Uterus (tissue), 4 donors: ENCODE results near the gene GRK5. TPM values are rescaled to one million over a fixed set of nuclear protein-coding genes. Genes with fewer than 3 reads are reported as not detected.

Source experiments
- DNase-seq, 2 donors: peaks; one replicate each; pipeline ENCODE4 v3.0.0-alpha.2; 2019 to 2020
- H3K27ac ChIP-seq, 2 donors: fragments of 200-600 bp; sonication (generic); 1 replicate in 1 of 2; 2 replicates in 1 of 2; pipeline ENCODE4 v1.5.1; 2016 to 2018
- H3K27me3 ChIP-seq, 2 donors: fragments of 200-600 bp; sonication (generic); one replicate each; pipeline ENCODE4 v1.5.1; 2018 to 2019; ENCODE audit warnings: control low read depth in 1 of 2
- H3K36me3 ChIP-seq, 2 donors: fragments of 200-600 bp; sonication (generic); one replicate each; pipeline ENCODE4 v1.5.1; 2019; ENCODE audit warnings: control low read depth in 1 of 2
- H3K4me1 ChIP-seq, 2 donors: fragments of 200-600 bp; sonication (generic); one replicate each; pipeline ENCODE4 v1.5.1; 2018 to 2019; ENCODE audit warnings: control low read depth in 1 of 2
- H3K4me3 ChIP-seq, 2 donors: fragments of 200-600 bp; sonication (generic); 1 replicate in 1 of 2; 2 replicates in 1 of 2; pipeline ENCODE4 v1.5.1; 2018 to 2019; ENCODE audit warnings: mild to moderate bottlenecking in 1 of 2
- H3K9me3 ChIP-seq, 2 donors: fragments of 200-600 bp; sonication (generic); one replicate each; pipeline ENCODE4 v1.5.1; 2019; ENCODE audit warnings: control low read depth in 1 of 2
- POLR2A ChIP-seq, 2 donors: fragments of 450-650 bp; IDR thresholded peaks; one replicate each; pipeline ENCODE4 v1.6.1; 2016; ENCODE audit warnings: antibody characterized with exemption in 2 of 2, mild to moderate bottlenecking in 1 of 2, moderate library complexity in 1 of 2
- intact Hi-C: fragments of 100-400 bp; cut with DNase I; formaldehyde crosslinking; loops from one replicate; pipeline ENCODE4 v1.15.1; 2023; ENCODE audit warnings: low total_unique reads
- total RNA-seq, 4 donors: library from RNA; depleted of rRNA in 3 of 4; stranded (reverse); fragments of >200 nt in 3 of 4; gene quantifications; one replicate each; pipeline versions ENCODE4 v1.1.0 to v1.2.4, GENCODE V29; 2014 to 2023
- TF ChIP-seq, protein P1 (sequence below), 4 experiments: fragments of 200-600 bp in 2 of 4; fragments of 450-650 bp in 2 of 4; sonication (generic) in 2 of 4; IDR thresholded peaks; one replicate each; pipeline ENCODE4 v1.5.1; 2016 to 2019; ENCODE audit warnings: antibody characterized with exemption in 4 of 4, mild to moderate bottlenecking in 2 of 4, moderate library complexity in 1 of 4
- donor health status: DM: yes; HTN: yes; CAD: no.

GRK5 gene
- total RNA-seq, 4 donors from 2014 or later, result 11.6 to 34.6 (median 14.1) TPM

DNA sequence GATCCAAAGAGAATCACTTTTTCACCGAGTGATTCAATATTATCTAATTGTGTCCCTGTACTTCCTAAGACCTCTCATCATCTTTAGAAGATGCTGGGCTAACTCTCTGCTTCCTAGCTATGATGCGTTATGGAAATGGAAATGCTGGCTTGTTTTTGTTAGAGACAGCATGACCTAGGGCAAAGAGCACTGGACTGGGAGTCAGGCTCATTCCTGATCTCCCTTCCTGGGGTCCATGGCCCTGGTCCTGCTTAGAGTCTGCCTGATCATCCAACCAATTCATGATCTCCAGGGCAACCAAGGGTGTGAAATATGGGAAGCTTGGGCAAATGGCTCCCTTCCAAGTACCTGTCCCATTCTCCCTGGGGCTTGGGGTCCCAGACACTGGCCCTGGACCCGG lies 198.8 kb downstream of the GRK5 start:
- intact Hi-C loops, result no loop called here
- peak overlapping the region; percentile 20 to 52 for H3K27ac ChIP-seq

DNA sequence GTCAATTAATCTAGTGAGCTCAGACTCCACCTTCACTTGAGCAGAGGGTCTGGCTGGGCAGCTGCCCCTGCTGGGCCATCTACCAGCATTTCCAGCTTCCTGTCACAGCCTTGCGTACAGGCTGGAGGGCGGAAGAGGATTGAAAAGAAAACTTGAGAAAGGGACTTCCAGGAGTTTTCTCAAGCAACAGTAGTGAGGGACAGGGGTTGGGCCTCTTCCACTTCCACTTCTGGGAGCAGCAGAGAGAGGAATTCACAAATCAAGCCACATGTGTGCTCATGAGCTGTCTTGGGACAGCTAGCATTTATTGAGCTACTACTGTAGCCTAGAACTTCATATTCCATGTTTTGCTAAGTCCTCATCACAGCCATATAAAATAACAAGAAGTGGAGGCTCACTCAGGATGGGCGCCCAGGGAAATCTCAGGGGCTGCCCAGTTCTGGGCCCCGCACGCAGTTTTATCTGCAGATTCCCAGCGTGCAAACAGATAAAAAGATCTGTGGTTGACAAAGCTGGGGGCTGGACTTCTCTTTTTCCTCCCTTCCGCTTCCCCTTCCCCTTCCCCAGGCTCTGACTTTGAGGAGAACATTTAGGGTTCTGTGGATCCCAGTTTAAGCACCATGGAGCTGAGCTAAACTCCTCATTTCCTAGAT lies 199.4 kb downstream of the GRK5 start:
- intact Hi-C loops, result no loop called here
- no peaks in the 10 kb centered on the region for H3K36me3 ChIP-seq
- H3K27ac ChIP-seq, result peak overlapping the region; percentile 20 to 52
- TF ChIP-seq POLR2A (IDR thresholded peaks at IDR 0.05), result no peak
- TF ChIP-seq, protein P1, sequence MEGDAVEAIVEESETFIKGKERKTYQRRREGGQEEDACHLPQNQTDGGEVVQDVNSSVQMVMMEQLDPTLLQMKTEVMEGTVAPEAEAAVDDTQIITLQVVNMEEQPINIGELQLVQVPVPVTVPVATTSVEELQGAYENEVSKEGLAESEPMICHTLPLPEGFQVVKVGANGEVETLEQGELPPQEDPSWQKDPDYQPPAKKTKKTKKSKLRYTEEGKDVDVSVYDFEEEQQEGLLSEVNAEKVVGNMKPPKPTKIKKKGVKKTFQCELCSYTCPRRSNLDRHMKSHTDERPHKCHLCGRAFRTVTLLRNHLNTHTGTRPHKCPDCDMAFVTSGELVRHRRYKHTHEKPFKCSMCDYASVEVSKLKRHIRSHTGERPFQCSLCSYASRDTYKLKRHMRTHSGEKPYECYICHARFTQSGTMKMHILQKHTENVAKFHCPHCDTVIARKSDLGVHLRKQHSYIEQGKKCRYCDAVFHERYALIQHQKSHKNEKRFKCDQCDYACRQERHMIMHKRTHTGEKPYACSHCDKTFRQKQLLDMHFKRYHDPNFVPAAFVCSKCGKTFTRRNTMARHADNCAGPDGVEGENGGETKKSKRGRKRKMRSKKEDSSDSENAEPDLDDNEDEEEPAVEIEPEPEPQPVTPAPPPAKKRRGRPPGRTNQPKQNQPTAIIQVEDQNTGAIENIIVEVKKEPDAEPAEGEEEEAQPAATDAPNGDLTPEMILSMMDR (IDR thresholded peaks at IDR 0.05), result no peak
- H3K4me1 ChIP-seq, result no peaks in the 10 kb centered on the region
- DNase-seq, result no peak
- no peaks in the 10 kb centered on the region for H3K9me3 ChIP-seq
- no peaks in the 10 kb centered on the region for H3K27me3 ChIP-seq
- no peak overlapping the region for H3K4me3 ChIP-seq

More for the DNA sequence above, 198.8 kb downstream of the GRK5 start:
- no peak for DNase-seq
- Histone ChIP-seq H3K4me1 (peaks cover 0 to 3% of the 10 kb centered on the region in 2 donors), H3K4me3 (no peak overlapping the region), H3K36me3 (no peaks in the 10 kb centered on the region), H3K9me3 (no peaks in the 10 kb centered on the region), H3K27me3 (no peaks in the 10 kb centered on the region)
- no peak for TF ChIP-seq POLR2A (IDR thresholded peaks at IDR 0.05)
- TF ChIP-seq, protein P1 (IDR thresholded peaks at IDR 0.05), result no peak

DNA sequence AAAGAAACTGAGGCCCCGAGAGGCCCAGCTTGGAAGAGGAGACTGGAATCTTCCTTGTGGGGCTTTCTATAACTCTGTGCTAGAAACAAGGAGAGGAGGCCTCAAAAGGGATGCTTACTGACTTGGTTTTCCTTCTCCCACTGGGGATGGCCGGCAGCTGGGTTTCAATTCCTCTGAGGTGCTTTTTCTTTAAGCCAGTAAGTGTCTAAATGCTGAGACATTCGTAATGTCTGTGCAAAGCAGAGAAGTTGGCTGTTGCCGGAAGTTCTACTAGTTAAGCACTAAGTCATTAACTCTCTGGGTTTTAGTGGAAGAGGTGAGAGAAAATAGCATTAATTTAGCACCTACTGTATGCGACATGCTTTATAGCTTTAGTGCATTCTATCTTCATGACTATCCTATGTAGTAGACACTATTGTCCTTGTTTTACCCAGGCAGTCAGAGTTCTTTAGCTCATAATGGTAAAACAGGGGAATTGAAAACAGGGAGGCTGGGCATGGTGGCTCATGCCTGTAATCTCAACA lies 199.9 kb downstream of the GRK5 start:
- no peaks in the 10 kb centered on the region for H3K36me3 ChIP-seq
- H3K27me3 ChIP-seq, result no peaks in the 10 kb centered on the region
- H3K4me3 ChIP-seq, result no peak overlapping the region
- no peak for DNase-seq
- intact Hi-C loops, result no loop called here
- TF ChIP-seq POLR2A (IDR thresholded peaks at IDR 0.05), result no peak
- TF ChIP-seq, protein P1 (IDR thresholded peaks at IDR 0.05), result no peak
- peaks cover 0 to 4% of the 10 kb centered on the region in 2 donors for H3K4me1 ChIP-seq
- no peaks in the 10 kb centered on the region for H3K9me3 ChIP-seq
- H3K27ac ChIP-seq, result peak overlapping the region in 1 of 2 donors; percentile 37

DNA sequence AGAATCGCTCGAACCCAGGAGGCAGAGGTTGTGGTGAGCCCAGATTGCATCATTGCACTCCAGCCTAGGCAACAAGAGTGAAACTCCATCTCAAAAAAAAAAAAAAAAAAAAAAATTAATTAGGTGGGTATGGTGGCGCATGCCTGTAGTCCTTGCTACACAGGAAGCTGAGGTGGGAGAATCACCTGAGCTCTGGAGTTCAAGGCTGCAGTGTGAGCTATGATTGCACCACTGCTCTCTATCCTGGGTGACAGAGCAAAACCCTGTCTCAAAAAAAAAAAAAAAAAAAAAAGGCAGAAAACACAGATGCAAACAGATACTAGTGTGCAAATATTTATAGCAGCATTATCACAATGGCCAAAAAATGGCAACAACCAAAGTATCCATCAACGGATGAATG lies 200.7 kb downstream of the GRK5 start:
- no peak overlapping the region for H3K4me3 ChIP-seq
- H3K36me3 ChIP-seq, result no peaks in the 10 kb centered on the region
- intact Hi-C loops, result no loop called here
- no peak for TF ChIP-seq POLR2A (IDR thresholded peaks at IDR 0.05)
- TF ChIP-seq, protein P1 (IDR thresholded peaks at IDR 0.05), result no peak
- peaks cover 3 to 12% of the 10 kb centered on the region in 2 donors for H3K4me1 ChIP-seq
- no peak for DNase-seq
- no peaks in the 10 kb centered on the region for H3K27me3 ChIP-seq
- H3K9me3 ChIP-seq, result no peaks in the 10 kb centered on the region
- H3K27ac ChIP-seq, result peak overlapping the region in 1 of 2 donors; percentile 48

DNA sequence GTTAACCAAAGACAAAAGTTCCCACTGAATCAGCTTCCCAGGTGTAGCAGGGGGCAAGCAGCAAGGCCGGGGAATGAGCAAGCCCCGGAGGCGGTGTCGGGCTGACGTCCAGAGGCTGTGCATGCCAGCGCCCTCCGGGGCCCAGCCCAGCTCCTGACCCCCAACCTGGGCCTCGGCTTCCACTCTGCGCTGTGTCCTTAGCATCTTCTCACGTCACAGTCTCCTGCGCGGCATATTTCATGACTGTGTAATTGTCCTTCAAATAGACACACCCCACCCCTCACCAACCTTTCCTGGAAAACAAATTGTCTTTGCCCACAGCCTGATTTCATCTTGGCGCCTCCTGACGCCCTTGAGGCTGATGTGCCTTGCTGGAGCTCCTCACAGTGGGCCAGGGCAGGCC lies 201.6 kb downstream of the GRK5 start:
- DNase-seq, result peak in 1 of 2 donors; percentile 42
- Histone ChIP-seq H3K4me3 (no peak overlapping the region), H3K27ac (peak overlapping the region; percentile 45 to 48), H3K27me3 (no peaks in the 10 kb centered on the region), H3K4me1 (peaks cover 11 to 19% of the 10 kb centered on the region in 2 donors), H3K36me3 (no peaks in the 10 kb centered on the region), H3K9me3 (no peaks in the 10 kb centered on the region)
- intact Hi-C loops, result no loop called here
- TF ChIP-seq POLR2A (IDR thresholded peaks at IDR 0.05), result no peak
- TF ChIP-seq, protein P1 (IDR thresholded peaks at IDR 0.05), result no peak
